PFSK-1 (cell line): ENCODE measurements around the gene PAX8.

ENCODE experiments used
- POLR2AphosphoS5 ChIP-seq: IDR thresholded peaks from 2 replicates; pipeline ENCODE4 v1.6.1; 2012; ENCODE audit warnings: low read depth, mild to moderate bottlenecking, control low read depth, low read length, moderate library complexity
- TAF1 ChIP-seq: IDR thresholded peaks from 2 replicates; pipeline ENCODE4 v1.6.1; 2012; ENCODE audit warnings: low read length, control low read depth, borderline replicate concordance; ENCODE audit not compliant: insufficient read depth
- TF ChIP-seq, protein P1 (sequence below), 2 experiments: IDR thresholded peaks; 2 replicates each; pipeline versions ENCODE4 v1.6.1 to v1.8.0; 2011 to 2012; ENCODE audit warnings: low read depth in 2 of 2, low read length in 2 of 2, control low read depth in 1 of 2, inconsistent platforms in 1 of 2, mild to moderate bottlenecking in 1 of 2, moderate library complexity in 1 of 2; ENCODE audit not compliant: insufficient read depth in 1 of 2

DNA sequence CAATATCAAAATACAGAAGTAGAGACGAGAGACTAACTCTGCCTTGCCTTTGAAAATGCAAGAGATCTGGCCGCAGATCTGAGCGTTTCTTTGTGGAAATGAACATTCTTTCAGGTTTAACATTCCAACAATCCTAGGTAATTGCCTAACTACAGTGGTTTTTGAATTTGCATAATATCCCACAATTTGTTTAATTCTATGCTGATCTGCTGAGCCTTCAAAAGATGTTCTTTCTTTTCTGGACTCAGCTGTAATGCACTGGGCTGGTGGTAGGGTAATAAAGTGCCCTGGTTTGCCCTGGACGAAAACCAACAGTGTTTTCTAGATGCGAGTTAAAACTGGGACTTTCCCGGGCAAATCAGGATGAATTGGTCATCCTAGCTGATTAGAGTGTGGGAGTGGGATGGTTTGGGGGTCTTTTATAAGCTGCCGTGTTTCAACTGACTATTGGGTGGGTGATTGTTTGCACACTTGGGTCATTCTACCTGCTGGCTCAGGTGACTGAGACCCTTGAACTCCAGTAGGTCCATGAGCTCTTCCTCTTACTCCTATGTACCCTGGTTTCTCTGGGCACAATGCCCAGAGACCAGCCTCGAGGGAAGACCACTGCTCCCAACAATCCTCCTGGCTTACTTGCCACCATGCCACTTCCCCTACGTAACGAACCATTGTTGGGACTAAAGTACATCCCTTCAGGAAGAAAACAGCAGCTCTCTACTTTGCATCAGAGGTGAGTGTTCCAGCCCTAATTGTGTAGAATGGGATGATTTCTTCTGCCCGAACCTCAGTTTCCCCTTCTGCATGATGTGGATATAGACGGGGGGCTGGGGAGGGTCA lies 3.4 kb upstream of the PAX8 start:
- TF ChIP-seq, protein P1, sequence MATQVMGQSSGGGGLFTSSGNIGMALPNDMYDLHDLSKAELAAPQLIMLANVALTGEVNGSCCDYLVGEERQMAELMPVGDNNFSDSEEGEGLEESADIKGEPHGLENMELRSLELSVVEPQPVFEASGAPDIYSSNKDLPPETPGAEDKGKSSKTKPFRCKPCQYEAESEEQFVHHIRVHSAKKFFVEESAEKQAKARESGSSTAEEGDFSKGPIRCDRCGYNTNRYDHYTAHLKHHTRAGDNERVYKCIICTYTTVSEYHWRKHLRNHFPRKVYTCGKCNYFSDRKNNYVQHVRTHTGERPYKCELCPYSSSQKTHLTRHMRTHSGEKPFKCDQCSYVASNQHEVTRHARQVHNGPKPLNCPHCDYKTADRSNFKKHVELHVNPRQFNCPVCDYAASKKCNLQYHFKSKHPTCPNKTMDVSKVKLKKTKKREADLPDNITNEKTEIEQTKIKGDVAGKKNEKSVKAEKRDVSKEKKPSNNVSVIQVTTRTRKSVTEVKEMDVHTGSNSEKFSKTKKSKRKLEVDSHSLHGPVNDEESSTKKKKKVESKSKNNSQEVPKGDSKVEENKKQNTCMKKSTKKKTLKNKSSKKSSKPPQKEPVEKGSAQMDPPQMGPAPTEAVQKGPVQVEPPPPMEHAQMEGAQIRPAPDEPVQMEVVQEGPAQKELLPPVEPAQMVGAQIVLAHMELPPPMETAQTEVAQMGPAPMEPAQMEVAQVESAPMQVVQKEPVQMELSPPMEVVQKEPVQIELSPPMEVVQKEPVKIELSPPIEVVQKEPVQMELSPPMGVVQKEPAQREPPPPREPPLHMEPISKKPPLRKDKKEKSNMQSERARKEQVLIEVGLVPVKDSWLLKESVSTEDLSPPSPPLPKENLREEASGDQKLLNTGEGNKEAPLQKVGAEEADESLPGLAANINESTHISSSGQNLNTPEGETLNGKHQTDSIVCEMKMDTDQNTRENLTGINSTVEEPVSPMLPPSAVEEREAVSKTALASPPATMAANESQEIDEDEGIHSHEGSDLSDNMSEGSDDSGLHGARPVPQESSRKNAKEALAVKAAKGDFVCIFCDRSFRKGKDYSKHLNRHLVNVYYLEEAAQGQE (IDR thresholded peaks at IDR 0.05; ENCODE audit: insufficient read depth in 1 of 2, low read depth in 2 of 2, low read length in 2 of 2): no peak
- TF ChIP-seq POLR2AphosphoS5 (no peak), TAF1 (no peak)
